ENCODE data around the gene GMDS.
"Not testable (repeated sequence)": the region's sequence is repeated elsewhere in the genome, so short reads cannot be mapped to it uniquely, and the experiment has no call there.

Gene GMDS

GRCh38 chr6:1700278-1700967 is 545.0 kb downstream of the GMDS start:
- no peak for FAIRE-seq

GRCh38 chr6:1698527-1698926 is 546.9 kb downstream of the GMDS start:
- no peak for FAIRE-seq

DNA sequence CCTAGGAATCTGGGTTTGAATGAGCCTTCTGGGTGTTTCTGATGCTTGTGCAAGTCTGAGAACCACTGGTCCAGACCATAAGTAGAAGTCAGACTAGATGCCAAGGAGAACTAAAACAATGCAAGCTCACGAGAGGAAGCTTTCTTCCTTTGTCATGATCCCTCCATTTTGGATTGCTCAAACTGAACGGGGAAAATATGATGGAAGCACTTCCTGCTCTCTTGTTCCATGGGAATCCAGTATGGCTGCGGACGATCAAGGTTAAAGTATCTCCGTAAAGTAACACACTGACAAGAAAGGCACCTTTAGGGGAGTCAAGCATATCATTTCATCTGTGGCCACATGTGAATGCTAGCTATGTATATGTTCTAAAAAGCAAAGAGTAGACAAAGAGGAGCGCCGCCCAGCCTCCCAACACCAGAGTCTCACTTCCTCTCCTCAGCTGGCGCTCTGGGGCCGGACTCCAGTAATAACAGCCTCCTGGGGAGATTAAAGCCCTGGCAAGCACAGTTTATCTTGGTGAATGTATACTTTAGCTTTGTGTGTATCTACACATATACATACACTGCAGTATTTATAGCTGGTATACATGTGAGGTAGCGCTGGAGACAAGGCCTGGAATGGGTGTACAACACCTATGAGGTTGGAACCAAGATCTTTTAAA is 547.6 kb downstream of the GMDS start:
- FAIRE-seq = no peak

DNA sequence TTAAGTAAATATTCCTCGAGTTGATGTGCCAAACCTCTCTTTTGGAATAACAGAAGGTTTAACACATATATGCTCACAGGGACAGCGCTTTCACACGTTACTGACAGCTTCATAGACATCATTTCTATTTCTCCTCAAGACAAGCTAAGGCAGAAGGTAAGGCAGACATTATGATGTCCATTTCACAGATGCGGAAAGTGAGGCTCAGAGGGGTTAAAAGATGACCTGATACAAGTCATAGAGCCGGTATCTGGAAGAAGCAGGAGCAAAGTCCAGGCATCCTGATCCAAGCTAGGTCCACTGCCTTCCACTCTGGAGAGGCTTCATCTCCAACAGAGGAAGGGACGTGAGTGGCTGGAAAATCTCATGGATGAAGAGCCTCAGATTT is 548.9 kb downstream of the GMDS start:
- FAIRE-seq = no peak

GRCh38 chr6:1695546-1696462 is 549.6 kb downstream of the GMDS start:
- FAIRE-seq = no peak

- FAIRE-seq = not testable (repeated sequence)
Measured at GRCh38 chr6:1691828-1692227, 553.6 kb downstream of the GMDS start.

DNA sequence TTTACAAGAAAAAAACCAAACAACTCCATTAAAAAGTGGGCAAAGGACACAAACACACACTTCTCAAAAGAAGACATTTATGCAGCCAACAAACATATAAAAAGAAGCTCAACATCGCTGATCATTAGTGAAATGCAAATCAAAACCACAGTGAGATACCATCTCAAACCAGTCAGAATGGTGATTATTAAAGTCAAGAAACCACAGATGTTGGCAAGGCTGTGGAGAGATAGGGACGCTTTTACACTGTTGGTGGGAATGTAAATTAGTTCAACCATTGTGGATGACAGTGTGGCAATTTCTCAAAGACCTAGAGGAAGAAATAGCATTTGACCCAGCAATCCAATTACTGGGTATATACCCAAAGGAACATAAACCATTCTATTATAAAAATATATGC is 554.7 kb downstream of the GMDS start:
- not testable (repeated sequence) for FAIRE-seq

GRCh38 chr6:1689141-1689540 is 556.3 kb downstream of the GMDS start:
- peak; percentile 21 for FAIRE-seq

DNA sequence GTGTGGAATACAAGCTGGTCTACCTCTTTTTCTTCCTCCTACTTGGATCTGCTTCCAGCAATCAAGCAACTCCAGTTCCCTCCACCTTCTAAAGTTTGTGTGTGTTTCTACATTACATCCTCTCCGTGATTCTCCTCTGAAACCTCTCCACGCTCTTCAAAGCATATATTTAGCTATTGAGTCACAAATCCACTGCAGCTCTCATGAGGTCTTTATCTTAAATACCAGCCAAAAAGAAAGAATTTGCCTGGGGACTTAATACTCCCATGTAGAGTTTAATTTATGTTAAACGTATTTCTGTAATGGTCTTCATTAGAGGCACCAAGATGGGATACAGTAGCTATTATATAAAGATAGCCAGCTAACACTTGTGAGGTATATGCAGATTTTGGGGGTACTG is 557.0 kb downstream of the GMDS start:
- FAIRE-seq = no peak

DNA sequence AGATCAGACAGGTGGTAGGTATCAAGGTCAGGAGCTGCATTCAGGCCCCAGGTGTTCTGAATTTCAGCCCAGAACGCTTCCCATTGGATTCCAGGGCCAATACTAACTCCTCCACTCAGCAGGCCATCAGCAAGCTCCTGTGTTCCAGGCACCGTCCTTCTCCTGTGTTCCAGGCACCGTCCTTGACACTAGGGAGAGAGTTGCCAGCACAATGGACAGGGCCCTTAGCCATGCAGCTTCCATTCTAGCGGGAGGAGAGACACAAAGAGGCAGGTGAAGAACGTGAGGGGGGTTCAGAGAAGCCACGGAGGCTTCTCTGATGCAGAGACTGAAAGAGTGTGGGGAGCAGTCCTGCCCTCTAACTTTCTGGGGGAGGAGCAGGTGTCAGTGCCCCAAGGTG is 558.0 kb downstream of the GMDS start:
- FAIRE-seq = no peak

DNA sequence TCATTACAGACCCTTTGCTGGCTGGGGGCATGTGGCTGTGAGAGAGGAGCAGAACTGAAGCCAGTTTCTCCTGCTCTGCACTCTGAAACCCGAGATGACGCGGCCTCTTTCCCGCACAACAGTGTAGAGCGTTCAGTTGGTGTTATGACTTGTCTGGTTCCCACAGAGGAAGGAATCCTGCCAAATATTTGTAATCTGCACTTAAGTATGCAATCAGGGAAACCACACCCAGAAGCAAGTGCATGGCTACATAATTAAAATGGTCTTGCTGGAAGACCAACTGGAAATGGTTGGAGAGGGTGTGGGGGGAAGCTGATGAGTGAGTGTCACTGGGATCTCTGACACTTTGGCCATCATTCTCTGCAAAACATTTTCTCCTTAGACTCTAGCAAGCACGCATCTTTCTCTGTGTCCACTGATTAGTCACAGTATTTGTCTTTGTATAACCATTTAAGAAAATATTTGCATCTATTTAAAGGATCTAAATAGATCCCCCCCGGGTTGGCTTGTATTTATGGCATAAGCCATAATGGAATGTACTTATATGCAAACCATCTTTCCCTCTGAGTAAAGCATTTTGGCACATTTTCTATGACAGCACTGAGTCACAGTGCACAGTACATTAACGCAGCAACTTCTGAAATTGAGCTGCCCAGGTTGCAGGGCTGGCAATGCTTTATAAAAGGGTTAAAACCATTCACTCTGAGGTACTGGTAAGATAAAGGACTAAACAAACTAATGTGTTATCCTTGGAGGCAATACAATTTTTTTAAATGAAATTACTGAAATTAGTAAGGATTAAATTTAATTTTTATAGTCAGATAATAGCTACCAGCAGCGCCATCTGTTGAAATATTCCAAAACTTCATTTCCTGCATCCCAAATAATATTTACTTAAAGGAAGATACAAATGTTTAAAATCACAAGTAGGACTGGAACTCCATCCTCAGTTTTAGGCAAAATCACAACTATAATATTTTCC is 559.0 kb downstream of the GMDS start:
- no peak for FAIRE-seq

DNA sequence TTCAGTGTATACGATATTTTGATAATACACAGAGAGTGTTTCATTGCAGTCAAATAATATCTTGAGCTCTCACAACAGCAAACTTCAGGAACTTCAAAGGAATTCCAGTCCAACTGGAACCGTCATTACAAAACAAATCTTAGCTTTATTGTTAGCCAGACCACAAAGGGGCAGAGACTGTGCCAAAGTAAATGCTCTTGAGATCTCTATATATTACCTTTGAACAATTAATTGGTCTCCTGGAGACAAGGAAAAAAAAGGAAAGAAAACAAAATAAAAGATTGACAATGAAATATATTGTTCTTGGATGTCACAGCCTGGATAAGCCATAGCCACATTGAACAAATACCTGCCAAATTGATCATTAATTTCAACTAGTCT is 565.7 kb downstream of the GMDS start:
- no peak for FAIRE-seq

DNA sequence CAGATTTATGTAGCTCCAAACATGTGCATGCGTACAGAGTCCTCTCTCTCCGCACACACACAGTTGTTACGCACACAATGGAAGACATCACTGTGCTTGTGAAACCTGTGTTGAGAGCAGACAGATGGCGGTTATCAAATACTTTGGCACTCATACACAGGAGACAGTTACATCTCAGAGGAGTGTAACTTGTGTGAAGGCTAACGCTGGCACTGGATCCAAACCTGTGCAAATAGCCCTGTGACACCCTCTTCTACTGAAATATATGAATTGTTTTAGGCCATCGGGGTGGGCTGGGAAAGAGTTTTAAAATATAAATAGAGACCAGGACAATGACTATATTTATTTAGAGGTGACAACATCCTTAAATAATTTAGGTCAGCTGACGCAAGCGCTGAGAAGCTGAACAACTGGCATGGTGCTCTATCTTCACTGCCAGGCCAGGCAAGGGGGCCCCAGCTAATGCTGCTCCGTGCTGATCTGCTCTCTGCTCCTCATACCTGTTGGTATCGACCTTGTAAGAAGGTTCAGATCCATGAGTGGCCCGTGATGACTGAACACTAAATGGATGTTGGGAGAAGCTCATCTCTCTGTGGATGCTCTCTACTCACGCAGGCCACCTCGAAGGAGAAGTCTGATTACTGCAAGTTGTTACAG is 566.2 kb downstream of the GMDS start:
- no peak for FAIRE-seq

DNA sequence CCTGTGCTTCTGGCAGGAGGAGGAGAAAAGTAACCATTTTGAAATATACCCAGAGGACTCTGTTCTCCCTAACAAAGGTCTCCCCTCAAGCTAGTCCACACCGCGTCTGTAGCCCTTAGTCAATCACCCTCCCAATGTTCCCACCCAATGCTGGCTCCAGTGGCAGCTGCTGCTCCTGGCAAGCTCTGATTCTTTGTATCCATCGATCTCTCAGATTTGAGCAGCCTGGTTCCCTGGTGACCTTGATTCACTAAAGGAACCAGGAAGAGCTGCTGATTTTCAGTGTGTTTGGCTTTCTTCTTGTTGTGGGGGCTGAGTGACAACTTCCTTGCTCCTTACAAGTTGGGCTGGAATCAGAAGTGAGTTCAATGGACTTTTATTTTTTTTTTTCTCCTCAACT is 567.2 kb downstream of the GMDS start:
- no peak for FAIRE-seq

DNA sequence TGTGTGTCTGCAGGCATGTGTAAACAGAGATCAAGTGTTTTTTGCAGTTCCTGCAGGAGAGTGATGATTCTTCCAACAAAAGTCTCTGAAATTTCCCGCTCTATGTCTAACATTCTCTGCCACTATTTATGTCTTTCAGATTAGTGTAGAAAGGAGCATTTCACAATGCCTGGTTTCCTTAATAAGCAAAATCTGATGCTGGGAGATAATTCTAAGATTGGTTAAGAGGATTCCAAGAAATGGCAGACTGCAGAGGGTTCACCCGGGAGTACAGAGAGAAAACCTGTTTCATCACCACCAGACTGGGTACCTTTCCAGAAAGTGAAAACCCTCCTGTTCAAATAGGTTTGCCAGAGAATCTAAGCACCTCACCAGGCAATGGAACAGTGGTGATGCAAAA is 573.0 kb downstream of the GMDS start:
- no peak for FAIRE-seq

GRCh38 chr6:1670711-1671462 is 574.5 kb downstream of the GMDS start:
- FAIRE-seq = no peak

DNA sequence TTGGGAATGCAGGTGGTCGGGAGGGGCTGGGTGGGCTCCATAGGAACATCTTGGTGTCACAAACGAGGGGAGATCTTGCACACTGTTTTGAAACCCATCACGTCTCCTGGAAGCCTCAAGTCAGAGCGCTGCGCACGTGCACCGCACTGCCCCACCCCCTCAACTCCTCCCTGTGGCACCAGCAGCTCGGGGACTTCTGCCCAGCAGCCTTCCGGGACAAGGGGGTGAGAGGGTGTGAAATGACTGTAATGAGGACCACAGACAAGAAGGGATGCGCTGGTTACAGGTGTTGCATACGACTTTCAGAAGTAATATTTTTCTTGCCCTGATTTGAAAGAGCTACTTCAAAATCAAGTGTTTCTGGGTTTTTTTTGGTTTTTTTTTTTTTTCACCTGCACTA is 575.4 kb downstream of the GMDS start:
- no peak for FAIRE-seq

DNA sequence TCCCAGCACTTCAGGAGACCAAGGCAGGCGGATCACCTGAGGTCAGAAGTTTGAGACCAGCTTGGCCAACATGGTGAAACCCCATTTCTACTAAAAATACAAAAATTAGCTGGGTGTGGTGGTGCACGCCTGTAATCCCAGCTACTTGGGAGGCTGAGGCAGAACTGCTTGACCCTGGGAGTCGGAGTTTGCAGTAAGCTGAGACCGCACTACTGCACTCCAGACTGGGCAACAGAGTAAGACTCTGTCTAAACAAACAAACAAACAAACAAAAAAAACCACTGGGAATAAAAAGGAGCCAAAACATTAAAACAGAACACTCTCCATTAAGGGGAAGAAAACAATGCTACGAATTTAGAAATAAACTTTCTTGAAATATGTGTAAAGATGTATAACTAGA is 576.9 kb downstream of the GMDS start:
- FAIRE-seq = not testable (repeated sequence)

GRCh38 chr6:1667805-1668175 is 577.6 kb downstream of the GMDS start:
- no peak for FAIRE-seq

GRCh38 chr6:1667012-1667804 is 578.2 kb downstream of the GMDS start:
- FAIRE-seq = no peak

Measured in colon (tissue), 2 donors.